ENCODE measurements around the gene TAOK2. TPM values are rescaled to one million over a fixed set of nuclear protein-coding genes. Genes with fewer than 3 reads are reported as not detected.
"Not testable (repeated sequence)": the region's sequence is repeated elsewhere in the genome, so short reads cannot be mapped to it uniquely, and the experiment has no call there.

Gene TAOK2
- total and polyA plus RNA-seq, 4 donors: 7.6 to 57.7 (median 30.8) TPM

- no peaks in the 10 kb centered on the region for H3K9me3 ChIP-seq (ENCODE audit: control insufficient read depth, low read length)
- no peaks in the 10 kb centered on the region for H3K36me3 ChIP-seq (ENCODE audit: control insufficient read depth in 1 of 2, insufficient read depth in 2 of 2, low read length in 1 of 2)
- WGBS, 2 donors: 63 to 66% methylated on average over 11 of the region's 11 CpGs
- DNase-seq: peak; percentile 65 to 66
- intact Hi-C loops (cut with DNase I): no loop called here
- no peak for ATAC-seq (ENCODE audit: low FRiP score)
- no peaks in the 10 kb centered on the region for H3K4me1 ChIP-seq (ENCODE audit: control insufficient read depth in 1 of 2, insufficient read depth in 2 of 2, low read length in 2 of 2)
- no peak overlapping the region for H3K27ac ChIP-seq (ENCODE audit: low read depth in 1 of 2, low read length in 2 of 2)
- H3K27me3 ChIP-seq (ENCODE audit: control insufficient read depth in 1 of 2, insufficient read depth in 2 of 2, low read length in 1 of 2): no peaks in the 10 kb centered on the region
- no peak overlapping the region for H3K4me3 ChIP-seq (ENCODE audit: low read length in 2 of 2)
These were observed 29.5 kb upstream of the TAOK2 start for GRCh38 chr16:29943846-29944799.

DNA sequence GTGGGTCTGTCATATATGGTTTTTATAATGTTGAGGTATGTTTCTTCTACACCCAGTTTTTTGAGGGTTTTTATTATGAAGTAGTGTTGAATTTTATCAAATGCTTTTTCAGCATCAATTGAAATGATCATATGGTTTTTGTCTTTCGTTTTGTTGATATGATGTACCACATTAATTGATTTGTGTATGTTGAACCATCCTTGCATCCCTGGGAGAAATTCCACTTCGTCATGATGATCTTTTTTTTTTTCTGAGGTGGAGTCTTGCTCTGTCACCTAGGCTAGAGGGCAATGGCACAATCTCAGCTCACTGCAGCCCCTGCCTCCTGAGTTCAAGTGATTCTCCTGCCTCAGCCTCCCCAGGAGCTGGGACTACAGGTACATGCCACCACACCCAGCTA, 25.8 kb upstream of the TAOK2 start:
- Histone ChIP-seq H3K27ac (ENCODE audit: low read depth in 1 of 2, low read length in 2 of 2) (no peak overlapping the region), H3K4me3 (ENCODE audit: low read length in 2 of 2) (no peak overlapping the region), H3K4me1 (ENCODE audit: control insufficient read depth in 1 of 2, insufficient read depth in 2 of 2, low read length in 2 of 2) (no peaks in the 10 kb centered on the region), H3K27me3 (ENCODE audit: control insufficient read depth in 1 of 2, insufficient read depth in 2 of 2, low read length in 1 of 2) (no peaks in the 10 kb centered on the region), H3K36me3 (ENCODE audit: control insufficient read depth in 1 of 2, insufficient read depth in 2 of 2, low read length in 1 of 2) (no peaks in the 10 kb centered on the region), H3K9me3 (ENCODE audit: control insufficient read depth, low read length) (no peaks in the 10 kb centered on the region)
- intact Hi-C loops (cut with DNase I): no loop called here
- ATAC-seq (ENCODE audit: low FRiP score) (no peak), DNase-seq (no peak)
- WGBS, 2 donors: 78 to 84% methylated on average over 2 of the region's 2 CpGs

DNA sequence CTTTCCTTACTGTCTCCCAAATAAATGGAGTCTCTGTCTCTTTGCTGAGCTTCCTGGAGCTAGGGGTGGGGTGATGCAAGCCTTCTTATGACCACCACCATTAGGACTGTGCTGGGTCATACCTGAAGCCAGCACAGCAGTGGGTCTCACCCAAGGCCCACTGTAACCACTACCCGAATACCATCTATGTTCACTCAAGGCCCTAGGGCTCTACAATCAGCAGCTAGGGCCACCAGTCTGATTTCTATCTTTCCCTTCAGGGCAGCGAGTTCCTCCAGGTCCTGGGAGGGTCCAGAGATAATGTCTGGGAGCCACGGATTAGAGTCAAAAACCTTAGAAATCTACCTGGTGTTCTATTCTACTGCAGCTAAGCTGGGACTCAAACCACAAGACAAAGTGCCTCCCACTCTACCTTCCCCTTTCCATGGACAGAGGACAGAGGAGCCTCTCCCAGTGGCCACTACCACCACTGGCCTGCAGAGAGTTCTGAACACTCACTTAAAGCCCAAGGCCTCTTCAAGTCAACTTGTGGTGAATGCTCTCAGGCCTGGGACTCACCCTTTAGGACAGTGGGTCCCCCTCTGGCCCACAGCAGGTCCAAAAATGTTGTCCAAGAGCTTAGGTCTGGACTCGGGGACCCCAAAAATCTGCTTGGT, 22.7 kb upstream of the TAOK2 start:
- intact Hi-C loops (cut with DNase I): no loop called here
- 89 to 92% methylated on average over 4 of the region's 4 CpGs for WGBS, 2 donors
- Histone ChIP-seq H3K9me3 (ENCODE audit: control insufficient read depth, low read length) (no peaks in the 10 kb centered on the region), H3K27me3 (ENCODE audit: control insufficient read depth in 1 of 2, insufficient read depth in 2 of 2, low read length in 1 of 2) (no peaks in the 10 kb centered on the region), H3K27ac (ENCODE audit: low read depth in 1 of 2, low read length in 2 of 2) (no peak overlapping the region), H3K4me1 (ENCODE audit: control insufficient read depth in 1 of 2, insufficient read depth in 2 of 2, low read length in 2 of 2) (no peaks in the 10 kb centered on the region), H3K4me3 (ENCODE audit: low read length in 2 of 2) (no peak overlapping the region), H3K36me3 (ENCODE audit: control insufficient read depth in 1 of 2, insufficient read depth in 2 of 2, low read length in 1 of 2) (no peaks in the 10 kb centered on the region)
- ATAC-seq (ENCODE audit: low FRiP score) (no peak), DNase-seq (peak in 1 of 2 donors; percentile 10)

DNA sequence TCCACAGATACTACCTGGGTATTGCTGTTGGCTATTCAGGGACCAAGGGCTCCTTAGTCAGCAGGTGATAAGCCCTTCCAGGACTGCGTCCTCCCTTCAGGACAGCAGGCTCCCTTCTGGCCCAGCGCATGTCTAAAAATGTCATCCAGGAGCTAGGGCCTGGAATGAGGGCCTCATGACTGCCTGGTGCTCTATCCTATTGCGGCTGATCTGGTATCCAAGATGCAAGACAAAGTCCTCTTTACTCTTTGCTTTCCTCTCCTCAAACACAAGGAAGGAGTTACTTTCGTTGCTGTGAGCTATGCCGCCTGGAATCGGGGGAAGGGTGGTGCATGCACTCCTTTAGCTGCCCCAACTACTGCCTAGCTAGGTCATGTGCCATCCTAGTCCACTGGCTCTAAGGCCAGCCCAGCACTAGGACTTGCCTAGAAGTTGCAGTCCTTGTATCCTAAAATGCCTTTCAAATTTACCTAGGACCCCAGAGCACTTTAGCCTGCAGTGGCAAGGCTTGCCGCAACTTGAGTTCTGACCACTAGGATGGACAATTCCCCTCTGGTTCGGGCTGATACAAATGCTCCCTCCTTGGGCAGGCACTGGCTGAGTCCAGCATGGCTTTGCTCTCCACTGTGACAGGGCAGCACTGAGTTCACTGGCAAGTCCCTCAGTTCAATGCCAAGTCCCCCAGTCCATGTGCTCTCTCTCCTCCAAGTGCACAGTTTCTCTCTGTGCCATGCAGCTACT, 21.9 kb upstream of the TAOK2 start:
- Histone ChIP-seq H3K9me3 (ENCODE audit: control insufficient read depth, low read length) (no peaks in the 10 kb centered on the region), H3K27me3 (ENCODE audit: control insufficient read depth in 1 of 2, insufficient read depth in 2 of 2, low read length in 1 of 2) (no peaks in the 10 kb centered on the region), H3K4me3 (ENCODE audit: low read length in 2 of 2) (no peak overlapping the region), H3K36me3 (ENCODE audit: control insufficient read depth in 1 of 2, insufficient read depth in 2 of 2, low read length in 1 of 2) (no peaks in the 10 kb centered on the region), H3K27ac (ENCODE audit: low read depth in 1 of 2, low read length in 2 of 2) (no peak overlapping the region), H3K4me1 (ENCODE audit: control insufficient read depth in 1 of 2, insufficient read depth in 2 of 2, low read length in 2 of 2) (no peaks in the 10 kb centered on the region)
- peak in 1 of 2 donors; percentile 31 for DNase-seq
- 82 to 86% methylated on average over 8 of the region's 8 CpGs for WGBS, 2 donors
- no peak for ATAC-seq (ENCODE audit: low FRiP score)
- intact Hi-C loops (cut with DNase I): no loop called here

DNA sequence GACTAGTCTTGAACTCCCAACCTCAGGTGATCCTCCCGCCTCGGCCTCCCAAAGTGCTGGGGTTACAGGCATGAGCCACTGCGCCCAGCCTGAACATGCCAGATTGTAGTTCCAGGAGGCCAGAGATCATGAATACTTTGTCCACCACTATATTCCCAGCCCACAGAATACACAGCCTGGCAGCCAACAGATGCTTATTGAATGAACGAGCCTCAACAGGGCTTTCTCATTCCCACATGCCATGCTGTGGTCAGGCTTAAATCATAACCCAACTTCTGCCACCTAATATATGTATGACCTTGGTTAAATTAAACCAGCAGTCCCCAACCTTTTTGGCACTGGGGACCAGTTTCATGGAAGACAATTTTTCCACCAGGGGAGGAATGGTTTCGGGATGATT, 14.9 kb upstream of the TAOK2 start:
- 81 to 83% methylated on average over 5 of the region's 5 CpGs for WGBS, 2 donors
- H3K27me3 ChIP-seq (ENCODE audit: control insufficient read depth in 1 of 2, insufficient read depth in 2 of 2, low read length in 1 of 2): no peaks in the 10 kb centered on the region
- H3K36me3 ChIP-seq (ENCODE audit: control insufficient read depth in 1 of 2, insufficient read depth in 2 of 2, low read length in 1 of 2): no peaks in the 10 kb centered on the region
- no peak for ATAC-seq (ENCODE audit: low FRiP score)
- no peak overlapping the region for H3K27ac ChIP-seq (ENCODE audit: low read depth in 1 of 2, low read length in 2 of 2)
- no peaks in the 10 kb centered on the region for H3K9me3 ChIP-seq (ENCODE audit: control insufficient read depth, low read length)
- H3K4me1 ChIP-seq (ENCODE audit: control insufficient read depth in 1 of 2, insufficient read depth in 2 of 2, low read length in 2 of 2): no peaks in the 10 kb centered on the region
- H3K4me3 ChIP-seq (ENCODE audit: low read length in 2 of 2): no peak overlapping the region
- peak in 1 of 2 donors; percentile 6 for DNase-seq
- intact Hi-C loops (cut with DNase I): no loop called here

DNA sequence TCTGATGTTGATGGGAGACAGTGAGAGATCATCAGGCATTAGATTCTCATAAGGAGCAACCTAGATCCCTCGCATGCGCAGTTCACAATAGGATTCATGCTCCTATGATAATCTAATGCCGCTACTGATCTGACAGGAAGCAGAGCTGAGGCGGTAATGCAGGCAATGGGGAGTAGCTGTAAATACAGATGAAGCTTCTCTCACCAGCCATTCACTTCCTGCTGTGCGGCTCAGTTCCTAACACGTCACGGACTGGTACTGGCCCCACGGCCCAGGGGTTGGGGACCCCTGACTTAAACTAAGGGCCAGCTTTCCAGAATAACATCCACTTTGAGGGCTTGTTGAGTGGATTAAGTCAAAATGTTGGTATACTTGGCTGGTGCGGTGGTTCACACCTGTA, 14.4 kb upstream of the TAOK2 start:
- Histone ChIP-seq H3K4me1 (ENCODE audit: control insufficient read depth in 1 of 2, insufficient read depth in 2 of 2, low read length in 2 of 2) (no peaks in the 10 kb centered on the region), H3K9me3 (ENCODE audit: control insufficient read depth, low read length) (no peaks in the 10 kb centered on the region), H3K36me3 (ENCODE audit: control insufficient read depth in 1 of 2, insufficient read depth in 2 of 2, low read length in 1 of 2) (no peaks in the 10 kb centered on the region), H3K27me3 (ENCODE audit: control insufficient read depth in 1 of 2, insufficient read depth in 2 of 2, low read length in 1 of 2) (no peaks in the 10 kb centered on the region), H3K27ac (ENCODE audit: low read depth in 1 of 2, low read length in 2 of 2) (no peak overlapping the region), H3K4me3 (ENCODE audit: low read length in 2 of 2) (no peak overlapping the region)
- no peak for ATAC-seq (ENCODE audit: low FRiP score)
- WGBS, 2 donors: 83 to 88% methylated on average over 9 of the region's 9 CpGs
- peak in 1 of 2 donors; percentile 61 for DNase-seq
- intact Hi-C loops (cut with DNase I): no loop called here

DNA sequence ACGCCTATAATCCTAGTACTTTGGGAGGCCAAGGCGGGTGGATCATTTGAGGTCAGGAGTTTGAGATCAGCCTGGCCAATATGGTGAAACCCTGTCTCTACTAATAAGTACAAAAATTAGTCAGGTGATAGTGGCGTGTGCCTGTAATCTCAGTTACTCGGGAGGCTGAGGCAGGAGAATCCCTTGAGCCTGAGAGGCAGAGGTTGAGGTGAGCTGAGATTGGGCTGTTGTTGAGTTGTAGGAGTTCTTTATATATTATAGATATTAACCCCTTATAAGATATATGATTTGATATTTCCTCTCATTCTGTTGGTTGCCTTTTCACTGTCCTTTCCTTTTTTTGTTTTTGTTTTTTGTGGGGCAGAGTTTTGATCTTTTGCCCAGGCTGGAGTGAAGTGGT, 13.8 kb upstream of the TAOK2 start:
- H3K4me1 ChIP-seq (ENCODE audit: control insufficient read depth in 1 of 2, insufficient read depth in 2 of 2, low read length in 2 of 2); H3K36me3 ChIP-seq (ENCODE audit: control insufficient read depth in 1 of 2, insufficient read depth in 2 of 2, low read length in 1 of 2); H3K27ac ChIP-seq (ENCODE audit: low read depth in 1 of 2, low read length in 2 of 2); H3K4me3 ChIP-seq (ENCODE audit: low read length in 2 of 2); DNase-seq; H3K27me3 ChIP-seq (ENCODE audit: control insufficient read depth in 1 of 2, insufficient read depth in 2 of 2, low read length in 1 of 2); ATAC-seq (ENCODE audit: low FRiP score); H3K9me3 ChIP-seq (ENCODE audit: control insufficient read depth, low read length): not testable (repeated sequence)
- intact Hi-C loops (cut with DNase I): loop anchor here (2.0 to 10.0 kb wide), 4 partner anchors 33 to 95 kb away; partner anchors contain the start of genes KCTD13 (in 2 of the 2), CDIPT (in 1 of the 2), HIRIP3 (in 1 of the 2) and INO80E (in 1 of the 2)
- WGBS, 2 donors: 92 to 93% methylated on average over 4 of the region's 4 CpGs

GRCh38 chr16:29961127-29961478, 12.6 kb upstream of the TAOK2 start:
- intact Hi-C loops (cut with DNase I): loop anchor here (2.0 to 10.0 kb wide), 4 partner anchors 34 to 96 kb away; partner anchors contain the start of genes KCTD13 (in 2 of the 2), CDIPT (in 1 of the 2), HIRIP3 (in 1 of the 2) and INO80E (in 1 of the 2)
- Histone ChIP-seq H3K27ac (ENCODE audit: low read depth in 1 of 2, low read length in 2 of 2) (peak overlapping the region in 1 of 2 donors; percentile 72), H3K36me3 (ENCODE audit: control insufficient read depth in 1 of 2, insufficient read depth in 2 of 2, low read length in 1 of 2) (no peaks in the 10 kb centered on the region), H3K9me3 (ENCODE audit: control insufficient read depth, low read length) (no peaks in the 10 kb centered on the region), H3K27me3 (ENCODE audit: control insufficient read depth in 1 of 2, insufficient read depth in 2 of 2, low read length in 1 of 2) (no peaks in the 10 kb centered on the region), H3K4me3 (ENCODE audit: low read length in 2 of 2) (peak overlapping the region; percentile 18 to 72), H3K4me1 (ENCODE audit: control insufficient read depth in 1 of 2, insufficient read depth in 2 of 2, low read length in 2 of 2) (no peaks in the 10 kb centered on the region)
- no peak for ATAC-seq (ENCODE audit: low FRiP score)
- DNase-seq: peak in 1 of 2 donors; percentile 42
- 58 to 66% methylated on average over 10 of the region's 10 CpGs for WGBS, 2 donors
